Spleen (tissue), 11 donors: Measurements from ENCODE around the gene ABRACL. TPM values are rescaled to one million over a fixed set of nuclear protein-coding genes. Genes with fewer than 3 reads are reported as not detected.

Experiments used
- DNase-seq: peaks from one replicate; pipeline ENCODE4 v3.0.0-alpha.2; 2020
- H3K27ac ChIP-seq, 8 donors: fragments of 200-600 bp; sonication (generic) in 7 of 8; 1 replicate in 4 of 8; 2 replicates in 4 of 8; pipeline versions ENCODE4 v1.5.0 to v1.8.0; 2016 to 2021; ENCODE audit warnings: inconsistent platforms in 4 of 8, mild to moderate bottlenecking in 4 of 8, moderate library complexity in 1 of 8
- H3K27me3 ChIP-seq, 7 donors: fragments of 200-600 bp; sonication (generic) in 6 of 7; replicated peaks in 1 of 7; 1 replicate in 4 of 7; 2 replicates in 3 of 7; pipeline versions ENCODE4 v1.5.0 to v1.8.0; 2016 to 2021; ENCODE audit warnings: inconsistent platforms in 3 of 7, mild to moderate bottlenecking in 1 of 7
- H3K36me3 ChIP-seq, 6 donors: fragments of 200-600 bp; sonication (generic) in 5 of 6; 1 replicate in 4 of 6; 2 replicates in 2 of 6; pipeline versions ENCODE4 v1.5.0 to v1.8.0; 2016 to 2021; ENCODE audit warnings: inconsistent platforms in 2 of 6
- H3K4me1 ChIP-seq, 6 donors: fragments of 200-600 bp; sonication (generic) in 5 of 6; 1 replicate in 3 of 6; 2 replicates in 3 of 6; pipeline versions ENCODE4 v1.5.0 to v1.8.0; 2016 to 2021; ENCODE audit warnings: inconsistent platforms in 3 of 6
- H3K4me3 ChIP-seq, 8 donors: fragments of 200-600 bp; sonication (generic) in 7 of 8; 1 replicate in 4 of 8; 2 replicates in 4 of 8; pipeline versions ENCODE4 v1.5.0 to v1.8.0; 2016 to 2021; ENCODE audit warnings: inconsistent platforms in 4 of 8, mild to moderate bottlenecking in 4 of 8, moderate library complexity in 2 of 8
- H3K9me3 ChIP-seq, 8 donors: fragments of 200-600 bp; sonication (generic) in 7 of 8; 1 replicate in 4 of 8; 2 replicates in 4 of 8; pipeline versions ENCODE4 v1.5.0 to v1.8.0; 2016 to 2021; ENCODE audit warnings: inconsistent platforms in 4 of 8
- POLR2A ChIP-seq, 3 donors: fragments of 450-650 bp; IDR thresholded peaks; one replicate each; pipeline ENCODE4 v1.5.1; 2017; ENCODE audit warnings: antibody characterized with exemption in 3 of 3, mild to moderate bottlenecking in 1 of 3
- POLR2AphosphoS5 ChIP-seq, 3 donors: sonication (generic); formaldehyde crosslinking; IDR thresholded peaks; one replicate each; pipeline ENCODE4 v1.5.1; 2017; ENCODE audit warnings: antibody characterized with exemption in 3 of 3
- WGBS, 5 donors: extraction: QIAGEN DNeasy Blood & Tissue Kit in 3 of 5; methylation state at CpG; one replicate each; pipeline versions ENCODE4 v1.1.5 to v1.1.7; 2013 to 2018; 5-methylcytosine and 5-hydroxymethylcytosine counted together
- intact Hi-C: fragments of 100-400 bp; cut with DNase I; formaldehyde crosslinking; loops from one replicate; pipeline ENCODE4 v1.15.0; 2023; ENCODE audit warnings: low total_unique reads
- polyA plus RNA-seq, 3 donors: library from polyadenylated mRNA; stranded (reverse); fragments of 200-250 nt; gene quantifications; one replicate each; pipeline ENCODE4 v1.2.1, GENCODE V29; 2013
- total RNA-seq, 7 donors: library from RNA; depleted of rRNA in 3 of 7; stranded (reverse); fragments of >200 nt in 3 of 7; fragmentation: NEBNext Ultra II Directional in 4 of 7; extraction: Animal tissue kit (Norgen Biotek cat#: 25700) in 4 of 7; gene quantifications; one replicate each; pipeline versions ENCODE4 v1.1.0 to v1.2.1, GENCODE V29; 2016 to 2021
- TF ChIP-seq, protein P1 (sequence below), 11 experiments: fragments of 200-600 bp in 7 of 11; fragments of 450-650 bp in 4 of 11; sonication (generic) in 4 of 11; IDR thresholded peaks in 8 of 11; conservative IDR thresholded peaks in 3 of 11; 1 replicate in 7 of 11; 2 replicates in 4 of 11; pipeline versions ENCODE4 v1.4.0 to v1.8.0; 2016 to 2021; ENCODE audit warnings: antibody characterized with exemption in 11 of 11, inconsistent platforms in 4 of 11, mild to moderate bottlenecking in 1 of 11
- donor health status: healthy with polysubstance abuse.
- donor health status: DM: no; HTN: no; CAD: no; lungs with moderate emphysema.
- donor health status: DM: no; HTN: no; CAD: no.
- donor health status: Bipolar disorder and iron deficiency.
- donor health status: healthy.
- donor health status: DM: no; HTN: no; CAD: no.
- donor health status: DM: yes; HTN: yes; CAD: no.

The ABRACL gene
- total and polyA plus RNA-seq, 10 donors = 56.5 to 183 (median 78.0) TPM

DNA sequence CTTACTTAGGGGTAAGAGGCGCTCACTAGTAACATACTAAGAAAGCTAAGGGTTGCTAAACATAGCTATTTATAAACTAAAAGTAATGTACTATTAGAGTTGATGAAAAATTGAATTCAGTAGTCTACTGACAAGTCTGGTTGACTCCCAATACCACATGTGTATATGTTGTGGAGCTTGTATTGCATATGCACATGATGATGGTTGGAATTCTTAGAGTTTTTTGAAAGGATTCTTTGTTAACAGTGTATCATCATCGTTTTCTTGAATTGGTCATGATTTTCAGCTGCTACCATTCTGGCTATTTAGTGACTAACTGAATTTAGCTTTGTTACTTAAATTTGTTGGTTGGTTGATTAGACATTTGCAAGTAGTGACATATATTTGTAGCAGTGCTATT lies 27.2 kb downstream of the ABRACL start:
- intact Hi-C loops = no loop called here
- H3K4me1 ChIP-seq = no peaks in the 10 kb centered on the region
- H3K27me3 ChIP-seq = no peaks in the 10 kb centered on the region
- H3K9me3 ChIP-seq = no peaks in the 10 kb centered on the region
- no peak overlapping the region for H3K27ac ChIP-seq
- TF ChIP-seq POLR2A (IDR thresholded peaks at IDR 0.05) (no peak), POLR2AphosphoS5 (IDR thresholded peaks at IDR 0.05) (no peak)
- TF ChIP-seq, protein P1, sequence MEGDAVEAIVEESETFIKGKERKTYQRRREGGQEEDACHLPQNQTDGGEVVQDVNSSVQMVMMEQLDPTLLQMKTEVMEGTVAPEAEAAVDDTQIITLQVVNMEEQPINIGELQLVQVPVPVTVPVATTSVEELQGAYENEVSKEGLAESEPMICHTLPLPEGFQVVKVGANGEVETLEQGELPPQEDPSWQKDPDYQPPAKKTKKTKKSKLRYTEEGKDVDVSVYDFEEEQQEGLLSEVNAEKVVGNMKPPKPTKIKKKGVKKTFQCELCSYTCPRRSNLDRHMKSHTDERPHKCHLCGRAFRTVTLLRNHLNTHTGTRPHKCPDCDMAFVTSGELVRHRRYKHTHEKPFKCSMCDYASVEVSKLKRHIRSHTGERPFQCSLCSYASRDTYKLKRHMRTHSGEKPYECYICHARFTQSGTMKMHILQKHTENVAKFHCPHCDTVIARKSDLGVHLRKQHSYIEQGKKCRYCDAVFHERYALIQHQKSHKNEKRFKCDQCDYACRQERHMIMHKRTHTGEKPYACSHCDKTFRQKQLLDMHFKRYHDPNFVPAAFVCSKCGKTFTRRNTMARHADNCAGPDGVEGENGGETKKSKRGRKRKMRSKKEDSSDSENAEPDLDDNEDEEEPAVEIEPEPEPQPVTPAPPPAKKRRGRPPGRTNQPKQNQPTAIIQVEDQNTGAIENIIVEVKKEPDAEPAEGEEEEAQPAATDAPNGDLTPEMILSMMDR (IDR thresholded peaks at IDR 0.05 in 8 of 11, conservative IDR thresholded peaks at IDR 0.05 in 3 of 11) = no peak
- no peak for DNase-seq
- WGBS, 5 donors = 92 to 98% (median 95%) methylated on average over 2 of the region's 2 CpGs
- H3K4me3 ChIP-seq = no peak overlapping the region
- no peaks in the 10 kb centered on the region for H3K36me3 ChIP-seq

DNA sequence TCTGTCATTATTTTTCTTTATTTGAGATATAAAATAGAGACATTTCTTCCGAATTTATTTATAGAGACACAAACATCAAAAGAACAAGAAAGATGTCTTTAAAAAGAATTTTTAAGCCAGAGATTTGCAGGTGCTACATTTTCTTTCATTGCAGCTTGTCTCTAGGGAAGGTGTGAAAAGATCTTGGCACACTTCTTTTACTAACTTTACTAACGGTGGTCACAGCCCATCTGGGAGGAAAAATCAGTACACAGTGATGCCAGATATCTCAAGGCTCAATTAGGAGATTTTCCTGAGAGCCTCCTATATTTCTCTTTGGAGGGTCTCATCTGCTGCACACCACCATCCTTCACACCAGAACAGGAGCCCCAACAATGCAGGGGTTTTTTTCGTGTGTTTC lies 29.5 kb downstream of the ABRACL start:
- TF ChIP-seq POLR2AphosphoS5 (IDR thresholded peaks at IDR 0.05) (no peak), POLR2A (IDR thresholded peaks at IDR 0.05) (no peak)
- TF ChIP-seq, protein P1 (IDR thresholded peaks at IDR 0.05 in 8 of 11, conservative IDR thresholded peaks at IDR 0.05 in 3 of 11) = no peak
- H3K36me3 ChIP-seq = no peaks in the 10 kb centered on the region
- H3K27ac ChIP-seq = no peak overlapping the region
- no peak for DNase-seq
- H3K27me3 ChIP-seq = no peaks in the 10 kb centered on the region
- H3K4me1 ChIP-seq = no peaks in the 10 kb centered on the region
- no peak overlapping the region for H3K4me3 ChIP-seq
- H3K9me3 ChIP-seq = no peaks in the 10 kb centered on the region
- WGBS, 5 donors = 78 to 87% (median 83%) methylated on average over 3 of the region's 3 CpGs
- intact Hi-C loops = no loop called here

DNA sequence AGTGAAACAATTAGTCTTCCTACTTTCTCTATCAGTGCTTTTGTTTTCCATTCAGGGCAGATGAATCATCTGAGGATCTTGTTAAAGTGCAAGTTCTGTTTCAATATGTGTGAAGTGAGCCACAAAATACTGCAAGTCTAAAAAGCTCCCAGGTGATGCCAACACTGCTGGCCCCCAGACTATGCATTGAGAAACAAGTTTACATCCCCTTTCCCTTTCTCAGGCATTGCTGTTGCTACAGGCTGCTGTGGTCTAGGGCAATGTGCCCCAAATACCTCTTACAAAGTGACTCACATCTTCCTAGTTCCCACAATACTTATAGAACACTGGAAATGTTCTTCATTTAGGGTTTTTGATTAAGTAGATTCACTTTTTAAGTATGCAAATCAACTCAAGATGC lies 31.8 kb downstream of the ABRACL start:
- no peak for TF ChIP-seq POLR2AphosphoS5 (IDR thresholded peaks at IDR 0.05)
- no peak for TF ChIP-seq POLR2A (IDR thresholded peaks at IDR 0.05)
- TF ChIP-seq, protein P1 (IDR thresholded peaks at IDR 0.05 in 8 of 11, conservative IDR thresholded peaks at IDR 0.05 in 3 of 11) = no peak
- Histone ChIP-seq H3K4me1 (no peaks in the 10 kb centered on the region), H3K27ac (no peak overlapping the region), H3K36me3 (no peaks in the 10 kb centered on the region), H3K27me3 (no peaks in the 10 kb centered on the region), H3K4me3 (no peak overlapping the region), H3K9me3 (no peaks in the 10 kb centered on the region)
- DNase-seq = no peak
- intact Hi-C loops = no loop called here

DNA sequence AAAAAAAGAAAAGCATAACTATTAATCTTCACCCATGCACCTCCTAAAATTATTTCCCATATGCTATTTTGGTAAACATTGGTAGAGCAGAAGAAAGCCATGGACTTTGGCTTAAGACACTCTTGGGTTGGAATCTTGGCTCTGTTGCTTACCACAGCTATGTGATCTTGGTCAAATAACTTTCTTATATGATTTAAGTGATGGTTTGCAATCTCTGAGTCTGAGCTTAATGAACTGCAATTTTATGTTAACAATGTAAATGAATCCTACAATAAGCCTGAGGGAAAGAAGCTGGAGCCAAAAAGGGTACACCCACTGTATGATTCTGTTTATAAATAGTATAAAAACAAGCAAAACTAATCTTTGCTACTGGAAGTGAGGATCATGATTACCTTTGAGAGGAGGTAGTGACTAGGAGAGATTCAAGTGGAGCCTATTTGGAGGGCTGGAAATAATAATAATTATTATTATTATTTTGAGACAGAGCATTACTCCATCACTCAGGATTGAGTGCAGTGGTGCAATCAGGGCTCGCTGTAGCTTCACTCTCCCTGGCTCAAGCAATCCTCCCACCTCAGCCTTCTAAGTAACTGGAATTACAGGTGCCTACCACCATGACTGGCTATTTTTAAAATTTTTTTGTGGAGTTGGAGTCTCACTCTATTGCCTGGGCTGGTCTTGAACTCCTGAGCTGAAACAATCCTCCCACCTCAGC lies 34.5 kb downstream of the ABRACL start:
- Histone ChIP-seq H3K4me3 (no peak overlapping the region), H3K9me3 (no peaks in the 10 kb centered on the region), H3K27ac (no peak overlapping the region), H3K36me3 (no peaks in the 10 kb centered on the region), H3K4me1 (no peaks in the 10 kb centered on the region), H3K27me3 (no peaks in the 10 kb centered on the region)
- no peak for DNase-seq
- intact Hi-C loops = no loop called here
- no peak for TF ChIP-seq POLR2AphosphoS5 (IDR thresholded peaks at IDR 0.05)
- TF ChIP-seq, protein P1 (IDR thresholded peaks at IDR 0.05 in 8 of 11, conservative IDR thresholded peaks at IDR 0.05 in 3 of 11) = no peak
- TF ChIP-seq POLR2A (IDR thresholded peaks at IDR 0.05) = no peak
- WGBS, 5 donors = 89 to 100% (median 90%) methylated on average over 1 of the region's 1 CpG
